Duodenal mucosa (tissue), 2 donors: ENCODE data around the gene ARFRP1.
"Not testable (repeated sequence)": the region's sequence is repeated elsewhere in the genome, so short reads cannot be mapped to it uniquely, and the experiment has no call there.

ENCODE experiments used
- H3K27ac ChIP-seq: one replicate; pipeline ENCODE4 v1.7.0; 2013; ENCODE audit warnings: low read depth, low read length
- H3K27me3 ChIP-seq, 2 donors: one replicate each; pipeline ENCODE4 v1.7.0; 2013; ENCODE audit warnings: low read length in 2 of 2, control low read depth in 1 of 2; ENCODE audit not compliant: insufficient read depth in 2 of 2, control insufficient read depth in 1 of 2
- H3K36me3 ChIP-seq, 2 donors: one replicate each; pipeline ENCODE4 v1.7.0; 2013; ENCODE audit warnings: low read length in 2 of 2, control low read depth in 1 of 2; ENCODE audit not compliant: insufficient read depth in 2 of 2, control insufficient read depth in 1 of 2
- H3K4me1 ChIP-seq, 2 donors: one replicate each; pipeline ENCODE4 v1.7.0; 2013; ENCODE audit warnings: low read length in 2 of 2, control low read depth in 1 of 2; ENCODE audit not compliant: insufficient read depth in 2 of 2, control insufficient read depth in 1 of 2
- H3K4me3 ChIP-seq, 2 donors: one replicate each; pipeline ENCODE4 v1.7.0; 2013; ENCODE audit warnings: low read length in 2 of 2, low read depth in 1 of 2
- H3K9ac ChIP-seq, 2 donors: one replicate each; pipeline ENCODE4 v1.7.0; 2013; ENCODE audit warnings: low read length in 2 of 2, low read depth in 1 of 2
- H3K9me3 ChIP-seq, 2 donors: one replicate each; pipeline ENCODE4 v1.7.0; 2013; ENCODE audit warnings: low read length in 2 of 2, control low read depth in 1 of 2; ENCODE audit not compliant: control insufficient read depth in 1 of 2

Gene ARFRP1

GRCh38 chr20:63655249-63655648 is 52.5 kb downstream of the ARFRP1 start:
- no peak overlapping the region for H3K9ac ChIP-seq
- H3K27ac ChIP-seq = no peak overlapping the region
- H3K4me1 ChIP-seq = peaks cover 7 to 24% of the 10 kb centered on the region in 2 donors
- H3K4me3 ChIP-seq = no peak overlapping the region
- no peaks in the 10 kb centered on the region for H3K36me3 ChIP-seq
- H3K9me3 ChIP-seq = no peaks in the 10 kb centered on the region
- peaks cover 13 to 30% of the 10 kb centered on the region in 2 donors for H3K27me3 ChIP-seq

- H3K27ac ChIP-seq = no peak overlapping the region
- no peaks in the 10 kb centered on the region for H3K9me3 ChIP-seq
- H3K4me1 ChIP-seq = peaks cover 3 to 20% of the 10 kb centered on the region in 2 donors
- H3K9ac ChIP-seq = no peak overlapping the region
- no peaks in the 10 kb centered on the region for H3K36me3 ChIP-seq
- H3K4me3 ChIP-seq = peak overlapping the region; percentile 51 to 56
- peaks cover 13 to 30% of the 10 kb centered on the region in 2 donors for H3K27me3 ChIP-seq
These were observed 53.7 kb downstream of the ARFRP1 start for GRCh38 chr20:63653974-63654668.

GRCh38 chr20:63653041-63653973 is 54.5 kb downstream of the ARFRP1 start, which contains the start of gene STMN3:
Gene STMN3, minus strand, starts transcription at chr20:63653424. Its CDS starts 79 bp downstream, at chr20:63653345.
- Histone ChIP-seq H3K9me3 (no peaks in the 10 kb centered on the region), H3K27me3 (peaks cover 13 to 30% of the 10 kb centered on the region in 2 donors), H3K36me3 (no peaks in the 10 kb centered on the region), H3K4me1 (peaks cover 0 to 15% of the 10 kb centered on the region in 2 donors), H3K4me3 (peak within 1 kb of the TSS; percentile 51 to 56), H3K9ac (no peak within 1 kb of the TSS), H3K27ac (peak within 1 kb of the TSS; percentile 20)

GRCh38 chr20:63652192-63652980 is 55.4 kb downstream of the ARFRP1 start:
- peak overlapping the region in 1 of 2 donors; percentile 35 for H3K4me3 ChIP-seq
- peaks cover 13 to 30% of the 10 kb centered on the region in 2 donors for H3K27me3 ChIP-seq
- peaks cover 0 to 9% of the 10 kb centered on the region in 2 donors for H3K4me1 ChIP-seq
- no peaks in the 10 kb centered on the region for H3K36me3 ChIP-seq
- no peak overlapping the region for H3K27ac ChIP-seq
- H3K9me3 ChIP-seq = no peaks in the 10 kb centered on the region
- no peak overlapping the region for H3K9ac ChIP-seq

GRCh38 chr20:63651942-63652191 is 55.9 kb downstream of the ARFRP1 start:
- peaks cover 13 to 30% of the 10 kb centered on the region in 2 donors for H3K27me3 ChIP-seq
- no peaks in the 10 kb centered on the region for H3K9me3 ChIP-seq
- H3K4me3 ChIP-seq = peak overlapping the region in 1 of 2 donors; percentile 35
- no peak overlapping the region for H3K9ac ChIP-seq
- H3K4me1 ChIP-seq = peaks cover 0 to 5% of the 10 kb centered on the region in 2 donors
- no peaks in the 10 kb centered on the region for H3K36me3 ChIP-seq
- no peak overlapping the region for H3K27ac ChIP-seq

GRCh38 chr20:63650486-63650885 is 57.3 kb downstream of the ARFRP1 start:
- not testable (repeated sequence) for H3K36me3 ChIP-seq, H3K4me3 ChIP-seq, H3K4me1 ChIP-seq, H3K9ac ChIP-seq, H3K27ac ChIP-seq, H3K9me3 ChIP-seq
- H3K27me3 ChIP-seq = peaks cover 13 to 29% of the 10 kb centered on the region in 2 donors

- Histone ChIP-seq H3K9me3 (no peaks in the 10 kb centered on the region), H3K36me3 (no peaks in the 10 kb centered on the region), H3K9ac (no peak overlapping the region), H3K27me3 (peaks cover 11 to 16% of the 10 kb centered on the region in 2 donors), H3K27ac (no peak overlapping the region), H3K4me1 (peaks cover 0 to 5% of the 10 kb centered on the region in 2 donors), H3K4me3 (no peak overlapping the region)
These were observed 58.7 kb downstream of the ARFRP1 start for GRCh38 chr20:63648895-63649589.
